HG02943 (cell line): ENCODE measurements around the gene RBM8A.

ENCODE experiments used
- ATAC-seq: cut with Tn5 transposase; IDR thresholded peaks from one replicate; pipeline ENCODE4 v1.9.1; 2021; ENCODE audit warnings: mild to moderate bottlenecking, low read depth, moderate library complexity; ENCODE audit not compliant: unreplicated experiment

Gene RBM8A

DNA sequence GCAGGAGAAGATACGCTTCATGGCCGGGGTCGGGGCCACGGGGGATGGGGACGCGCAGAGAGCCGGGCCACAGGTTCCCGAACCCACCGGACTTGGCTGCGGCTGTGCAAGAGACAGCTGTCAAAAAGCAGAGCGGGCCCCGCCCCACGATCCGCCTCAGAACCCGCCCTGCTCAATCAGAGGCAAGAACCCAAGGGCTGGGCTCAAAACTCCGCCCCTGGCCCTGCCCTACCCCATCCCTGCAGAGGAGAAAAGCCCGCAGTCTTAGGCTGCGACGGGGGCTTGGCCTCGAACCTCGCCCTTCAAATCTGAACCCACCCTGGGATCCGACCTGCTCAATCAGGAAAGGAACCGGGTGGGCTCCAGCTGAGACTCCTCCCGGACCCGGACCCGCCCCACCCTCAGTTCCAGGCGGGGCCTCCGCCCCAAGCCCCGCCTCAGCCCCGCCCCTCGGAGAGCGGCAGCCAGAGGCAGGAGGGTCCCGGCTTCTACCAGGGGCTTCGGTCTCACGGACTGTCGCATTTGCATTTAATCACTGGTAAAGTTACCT, 41.5 kb downstream of the RBM8A start, which contains the start of gene ANKRD35:
Gene ANKRD35, minus strand, starts transcription at position 129 of the 550 bp plus-strand sequence. Its CDS starts 108 bp downstream, at position 21.
- peak; percentile 85 for ATAC-seq

DNA sequence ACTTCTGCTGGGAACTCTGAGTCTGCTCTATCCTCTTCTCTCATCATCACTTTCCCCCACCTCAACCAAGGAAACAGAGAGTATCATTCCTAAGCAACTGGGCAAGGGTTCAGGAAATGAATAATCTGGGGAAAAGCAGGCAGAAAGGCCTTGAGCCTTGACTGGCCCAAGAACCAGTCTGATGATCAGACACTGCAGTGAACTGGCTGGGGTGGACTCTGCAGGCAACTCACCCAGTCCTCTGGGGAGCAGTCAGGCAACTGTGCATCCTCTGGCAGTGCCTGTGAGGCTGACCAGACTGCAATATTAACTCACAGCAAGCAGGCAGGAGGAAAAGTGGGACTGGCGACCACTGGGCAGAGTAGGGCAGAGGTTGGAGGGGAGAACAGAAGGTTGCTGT, 42.6 kb downstream of the RBM8A start:
- no peak for ATAC-seq

DNA sequence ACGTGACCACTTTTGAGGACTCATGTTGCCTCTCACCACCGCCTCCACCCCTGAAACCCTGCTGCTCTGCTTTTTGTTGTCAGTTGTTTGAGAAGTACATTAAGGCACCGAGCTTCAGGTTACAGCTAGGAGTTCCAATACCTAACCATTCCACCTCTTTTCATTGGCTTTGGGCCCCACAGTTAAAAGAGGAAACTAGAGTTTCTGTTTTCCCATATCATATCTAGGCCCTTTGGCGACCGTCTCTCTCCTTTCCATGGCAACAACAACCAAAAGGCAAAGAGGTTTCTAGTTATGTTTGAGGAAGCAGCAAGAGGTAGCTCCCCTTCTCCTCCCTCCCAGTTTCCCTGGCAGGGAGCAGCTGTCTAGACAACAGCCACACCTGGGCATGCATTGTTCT, 47.5 kb downstream of the RBM8A start:
- ATAC-seq: no peak

DNA sequence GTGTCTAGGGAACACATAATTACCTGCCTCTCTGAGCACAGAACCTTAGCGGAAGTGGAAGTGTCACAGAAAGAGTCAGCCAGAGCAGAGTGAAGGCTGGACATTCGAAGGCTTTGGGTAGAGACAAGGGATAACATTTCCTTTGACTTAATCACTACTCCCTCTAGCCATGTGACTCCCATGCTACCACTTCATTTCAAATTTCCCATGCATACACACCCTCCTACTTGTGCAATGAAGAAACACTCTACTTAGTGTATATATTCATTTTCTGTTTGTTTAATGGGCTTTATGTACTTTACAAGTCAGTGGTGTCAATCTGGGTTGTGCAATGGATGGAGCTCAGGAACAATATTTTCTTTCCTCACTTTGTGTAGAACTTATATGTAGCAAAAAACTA, 48.6 kb downstream of the RBM8A start:
- ATAC-seq: no peak

DNA sequence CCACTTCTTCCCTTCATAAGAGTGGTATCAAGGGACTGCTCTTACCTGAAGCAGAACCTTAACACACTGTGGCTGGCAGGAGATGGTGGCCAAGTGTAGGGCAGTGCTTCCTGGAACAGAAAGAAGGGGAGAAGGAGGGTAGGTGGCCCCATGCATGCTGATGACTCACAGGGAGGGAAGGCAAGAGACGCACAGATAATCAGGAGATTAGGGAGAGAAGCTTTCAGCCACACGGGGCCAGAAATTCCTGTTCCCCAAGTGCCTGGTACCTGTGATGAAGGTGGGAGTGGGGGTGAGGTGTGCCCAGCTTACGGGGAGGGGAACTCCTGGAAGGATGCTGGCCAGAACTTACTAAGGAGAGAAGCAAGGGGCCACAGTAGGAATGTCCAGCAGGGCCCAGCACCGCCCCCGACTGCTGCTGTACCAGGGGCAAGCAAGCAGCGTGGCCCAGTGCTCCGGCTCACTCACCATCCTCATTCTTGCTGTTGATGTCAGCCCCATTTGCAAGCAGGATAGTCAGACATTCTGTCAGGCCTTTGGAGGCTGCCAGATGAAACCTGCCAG, 49.3 kb downstream of the RBM8A start:
- no peak for ATAC-seq

DNA sequence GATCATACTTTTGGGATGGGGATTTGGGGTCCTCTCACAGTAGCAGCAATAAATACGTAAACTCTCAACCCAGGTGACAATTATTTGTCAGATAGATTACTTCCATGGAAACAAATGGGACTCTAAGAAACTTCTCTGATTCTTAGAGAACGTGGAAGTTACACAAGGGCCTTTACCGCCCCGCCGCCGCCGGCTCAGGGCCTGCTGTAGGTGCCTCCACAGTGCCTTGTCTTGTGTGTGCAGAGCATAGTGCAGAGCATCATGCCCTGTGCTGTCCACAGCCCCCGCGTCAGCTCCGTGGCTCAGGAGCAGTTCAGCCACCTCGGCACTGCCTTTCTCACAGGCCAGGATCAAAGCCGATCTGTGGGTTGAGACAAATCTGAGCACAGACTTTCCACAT, 52.6 kb downstream of the RBM8A start:
- ATAC-seq: no peak

DNA sequence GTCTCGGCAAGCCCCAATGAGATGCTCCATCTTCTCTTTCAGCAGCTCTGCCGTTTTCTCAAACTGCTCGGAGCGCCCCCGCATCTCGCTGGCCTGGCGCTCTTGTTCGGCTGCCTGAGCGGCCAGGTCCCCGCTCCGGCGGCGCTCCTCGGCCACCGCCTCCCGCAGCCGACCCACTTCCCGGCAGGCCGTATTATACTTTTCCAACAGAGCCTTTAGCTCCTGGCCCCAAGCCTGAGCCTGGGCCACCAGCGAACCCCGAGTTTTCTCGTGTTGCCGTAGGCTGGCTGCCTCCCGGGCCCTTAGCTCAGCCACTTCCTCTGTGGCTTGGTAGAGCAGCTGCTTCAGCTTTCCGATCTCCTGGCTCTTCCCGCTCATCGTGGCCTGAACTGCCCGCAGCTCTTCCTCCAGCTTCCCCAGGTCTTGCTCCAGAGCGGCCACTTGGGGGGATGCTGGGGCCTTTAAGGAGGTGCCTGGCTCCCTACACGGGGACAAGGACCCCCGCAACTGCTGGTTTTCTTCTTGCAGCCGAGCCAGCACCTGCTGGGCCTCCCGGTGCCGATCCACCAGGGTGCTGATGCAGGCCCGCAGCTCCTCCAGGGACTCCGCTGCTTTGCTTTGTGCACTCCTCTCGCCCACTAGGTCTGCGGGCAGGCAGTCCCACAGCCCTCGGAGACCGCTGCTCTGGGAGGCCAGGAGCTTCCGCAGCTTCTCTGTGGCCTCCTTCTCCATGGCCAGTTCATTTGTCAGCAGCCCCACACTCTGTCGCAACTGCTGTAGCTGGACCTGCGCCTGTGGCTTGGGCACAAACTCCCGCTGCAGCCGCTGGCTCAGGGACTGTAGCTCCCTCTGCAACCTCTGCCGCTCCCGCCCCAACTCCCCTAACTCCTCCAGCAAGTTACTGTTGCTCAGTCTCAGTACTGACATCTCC, 55.0 kb downstream of the RBM8A start:
- no peak for ATAC-seq
